MV-4-11 (cell line): Measurements from ENCODE around the gene TPRX1.
A peak's percentile ranks its signal among the peaks of the same experiment; 100 is the strongest.
"Not testable (repeated sequence)": the region's sequence is repeated elsewhere in the genome, so short reads cannot be mapped to it uniquely, and the experiment has no call there.

Experiments
- DNase-seq: peaks from one replicate; lab custom pipeline; 2025; lab: John Stamatoyannopoulos, UW

Gene TPRX1

DNA sequence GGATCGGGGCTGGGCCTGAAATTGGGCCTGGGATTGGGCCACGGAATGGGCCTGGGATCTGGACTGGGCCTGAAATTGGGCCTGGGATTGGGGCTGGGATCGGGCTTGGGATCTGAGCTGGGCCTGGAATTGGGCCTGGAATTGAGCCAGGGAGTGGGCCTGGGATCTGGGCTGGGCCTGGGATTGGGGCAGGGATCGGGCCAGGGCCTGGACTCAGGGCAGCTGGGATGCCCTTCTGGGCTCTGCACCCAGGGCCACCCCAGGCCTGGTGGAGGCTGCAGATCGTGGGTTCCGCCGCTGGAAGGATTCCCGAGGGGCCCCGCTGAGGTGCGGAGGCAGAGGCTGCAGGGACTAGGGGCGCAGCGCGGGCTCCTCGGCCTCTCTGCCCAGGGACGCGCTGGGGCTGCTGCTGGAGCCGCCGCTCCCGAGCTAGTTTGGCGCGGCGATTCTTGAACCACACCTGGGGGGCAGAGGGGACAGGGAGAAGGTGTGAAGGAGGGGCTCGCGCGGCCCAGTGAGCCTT, 1.8 kb downstream of the TPRX1 start:
- DNase-seq = no peak

DNA sequence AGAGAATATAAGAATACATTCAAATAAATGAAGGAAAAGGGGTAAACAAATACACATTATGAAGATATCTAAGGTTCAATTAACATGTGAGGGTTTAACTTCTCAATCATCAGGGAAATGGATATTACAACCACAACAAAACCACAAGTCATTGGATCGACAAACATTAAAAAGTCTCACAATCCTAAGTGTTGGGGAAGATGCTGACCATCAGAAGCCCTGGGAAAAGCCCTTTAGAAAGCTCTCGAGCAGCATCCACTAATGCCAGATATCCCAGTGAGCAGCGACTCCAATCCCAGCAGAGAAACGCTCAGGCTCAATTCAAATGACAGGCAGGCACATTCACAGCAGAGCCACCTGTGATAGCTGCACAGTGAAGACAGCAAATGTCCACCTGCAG, 3.1 kb downstream of the TPRX1 start:
- DNase-seq = no peak

DNA sequence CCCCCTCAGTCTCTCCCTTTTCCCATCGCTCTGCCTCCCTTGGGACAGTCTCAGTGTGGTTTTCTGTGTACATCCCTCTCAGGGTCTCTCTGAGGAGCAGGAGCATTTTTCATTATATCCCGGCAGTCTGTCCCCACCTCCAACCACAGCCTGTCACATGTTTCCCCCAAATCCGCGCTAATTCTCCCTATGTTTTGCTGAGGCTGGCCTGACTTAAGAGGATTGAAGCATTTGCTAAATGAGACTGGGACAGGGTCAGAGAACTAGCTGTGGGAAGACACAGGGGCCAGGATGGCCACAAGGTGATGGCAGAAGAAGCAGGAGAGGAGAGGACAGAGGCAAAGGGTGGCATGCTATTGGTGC, 5.5 kb downstream of the TPRX1 start:
- no peak for DNase-seq

DNA sequence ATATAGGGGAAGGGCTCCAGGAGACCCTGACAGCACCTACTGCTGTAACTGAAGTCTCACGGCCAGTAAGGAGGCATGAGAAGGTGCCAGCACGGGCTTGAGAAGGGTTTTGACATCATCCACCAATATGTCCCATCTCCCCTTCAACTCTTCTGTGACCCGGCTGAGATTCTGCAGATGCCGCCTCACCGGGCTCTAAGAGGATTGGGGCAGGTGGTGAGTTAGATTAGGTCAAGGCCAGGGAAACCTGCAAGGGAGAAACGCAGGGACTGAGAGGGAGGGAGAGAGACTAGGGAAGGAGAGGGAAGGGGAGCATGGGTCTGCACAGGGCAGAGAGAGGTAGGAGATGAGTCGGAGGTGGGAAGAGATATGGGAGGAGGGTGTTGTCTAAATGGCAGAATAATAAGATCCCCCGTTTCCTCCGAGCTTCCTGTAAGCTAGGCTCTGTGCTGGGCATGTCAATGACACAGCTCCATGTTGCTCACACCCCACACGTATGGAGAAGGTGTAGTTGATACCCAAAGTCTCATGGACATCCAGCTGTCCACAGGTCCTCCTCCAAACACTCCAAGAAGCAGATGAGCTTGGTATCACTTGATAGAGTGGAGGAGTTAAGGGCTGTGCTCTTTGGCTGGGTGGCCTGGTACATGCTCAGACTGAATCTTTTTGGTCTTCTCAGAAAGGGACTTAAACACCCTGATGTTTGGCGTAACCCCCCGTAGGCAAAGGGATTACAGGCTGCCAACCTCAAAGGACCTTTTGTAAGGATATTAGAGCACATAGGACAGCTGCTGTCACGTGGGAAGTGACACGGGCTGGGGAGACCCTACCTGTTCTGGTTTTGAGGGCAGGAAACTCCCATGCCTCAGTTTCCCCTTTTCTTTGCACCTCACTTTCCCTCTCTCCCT, 6.1 kb downstream of the TPRX1 start:
- DNase-seq = no peak

DNA sequence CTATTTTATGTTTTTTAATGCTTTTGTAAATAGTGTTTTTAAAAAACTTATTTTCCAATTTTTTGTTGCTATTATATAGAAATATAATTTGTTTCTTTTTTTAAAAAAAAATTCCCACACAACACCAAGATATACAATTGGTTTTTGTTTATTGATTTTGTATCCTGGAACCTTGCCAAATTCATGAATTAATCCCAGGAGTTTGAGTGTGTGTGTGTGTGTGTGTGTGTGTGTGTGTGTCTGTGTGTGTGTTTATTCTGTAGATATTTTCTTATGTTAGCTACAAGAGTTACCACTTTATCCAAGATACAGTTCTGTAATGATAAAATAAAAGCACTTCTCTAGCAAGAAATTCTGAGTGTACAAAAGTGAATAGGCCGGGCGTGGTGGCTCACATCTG, 7.6 kb downstream of the TPRX1 start:
- no peak for DNase-seq

DNA sequence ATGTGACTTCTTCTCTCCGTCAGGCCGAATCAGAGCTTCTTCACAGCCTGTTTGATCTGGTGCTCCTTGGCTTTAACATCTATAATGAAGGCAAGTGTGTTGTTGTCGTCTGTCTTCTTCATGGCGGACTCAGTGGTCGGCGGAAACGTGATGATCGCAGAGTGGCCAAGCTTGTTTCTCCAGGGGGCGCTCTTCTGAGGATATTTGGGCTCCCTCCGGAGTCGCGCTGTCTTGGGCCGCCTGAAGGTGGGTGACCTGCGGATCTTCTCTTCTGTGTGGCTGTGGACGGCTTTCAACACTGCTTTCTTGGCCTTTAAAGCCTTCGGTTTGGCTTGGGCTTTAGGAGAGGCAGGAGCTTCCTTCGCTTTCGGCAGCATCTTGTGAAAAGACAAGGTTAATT, 9.8 kb downstream of the TPRX1 start:
- DNase-seq = no peak

DNA sequence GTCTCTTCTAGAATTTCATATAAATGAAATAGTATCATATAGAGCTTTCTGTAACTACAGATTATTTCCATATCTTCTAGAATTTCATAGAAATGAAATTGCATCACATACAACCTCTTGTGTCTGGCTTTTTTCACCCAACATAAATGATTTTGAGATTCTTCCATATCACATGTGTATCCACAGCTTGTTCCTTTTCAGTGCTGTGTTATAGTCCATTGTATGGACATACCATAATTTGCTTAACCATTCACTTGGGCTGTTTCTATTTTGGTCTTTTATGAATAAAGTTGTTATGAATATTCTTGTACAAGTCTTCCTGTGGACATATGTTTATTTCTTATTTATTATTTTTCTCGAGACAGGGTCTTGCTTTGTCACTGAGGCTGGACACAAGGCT, 11.7 kb downstream of the TPRX1 start:
- DNase-seq = no peak

DNA sequence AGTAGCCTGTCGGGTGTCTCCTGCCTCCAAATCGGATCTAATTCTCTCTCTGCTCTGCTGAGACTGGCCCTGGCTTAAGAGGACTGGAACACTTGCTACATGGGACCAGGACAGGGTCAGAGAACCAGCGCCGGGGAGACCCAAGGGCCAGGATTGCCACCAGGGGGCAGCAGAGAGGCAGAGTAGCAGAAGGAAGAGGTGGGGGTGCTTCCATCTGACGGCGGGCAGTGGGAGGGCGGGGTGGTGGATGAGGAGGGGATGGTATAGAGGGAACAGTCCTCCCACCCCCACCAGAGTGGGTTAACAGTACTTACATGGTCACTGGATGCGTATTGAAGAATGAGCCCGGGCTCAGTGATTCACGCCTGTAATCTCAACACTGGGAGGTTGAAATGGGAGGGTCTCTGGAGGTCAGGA, 13.9 kb downstream of the TPRX1 start:
- peak; percentile 47 for DNase-seq

DNA sequence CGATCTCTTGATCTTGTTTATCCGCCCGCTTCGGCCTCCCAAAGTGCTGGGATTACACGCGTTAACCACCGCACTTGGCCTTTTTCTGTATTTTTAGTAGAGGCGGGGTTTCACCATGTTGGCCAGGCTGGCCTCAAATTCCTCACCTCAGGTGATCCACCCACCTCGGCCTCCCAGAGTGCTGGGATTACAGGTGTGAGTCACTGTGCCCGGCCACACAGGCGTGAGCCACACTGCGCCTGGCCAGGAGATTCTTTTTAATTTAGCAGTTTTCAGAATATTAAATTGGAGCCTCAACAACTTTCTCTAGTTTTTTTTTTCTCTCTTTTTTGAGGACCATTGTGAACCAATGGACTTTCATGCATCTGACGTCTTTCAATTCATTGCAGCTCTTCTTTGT, 14.5 kb downstream of the TPRX1 start:
- DNase-seq = not testable (repeated sequence)

DNA sequence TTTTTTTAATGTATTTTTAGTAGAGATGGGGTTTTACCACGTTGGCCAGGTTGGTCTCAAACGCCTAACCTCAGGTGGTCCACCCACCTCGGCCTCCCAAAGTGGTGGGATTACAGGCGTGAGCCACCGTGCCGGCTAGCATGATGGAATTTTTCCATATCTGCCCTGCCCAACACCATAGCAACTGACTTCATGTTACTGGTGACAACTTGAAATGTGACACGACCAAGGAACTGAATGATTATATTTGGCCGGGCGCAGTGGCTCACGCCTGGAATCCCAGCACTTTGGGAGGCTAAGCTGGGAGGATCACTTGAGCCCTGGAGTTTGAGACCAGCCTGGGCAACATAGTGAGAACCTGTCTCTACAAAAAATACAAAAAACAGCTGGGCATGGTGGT, 17.0 kb downstream of the TPRX1 start:
- DNase-seq = not testable (repeated sequence)

DNA sequence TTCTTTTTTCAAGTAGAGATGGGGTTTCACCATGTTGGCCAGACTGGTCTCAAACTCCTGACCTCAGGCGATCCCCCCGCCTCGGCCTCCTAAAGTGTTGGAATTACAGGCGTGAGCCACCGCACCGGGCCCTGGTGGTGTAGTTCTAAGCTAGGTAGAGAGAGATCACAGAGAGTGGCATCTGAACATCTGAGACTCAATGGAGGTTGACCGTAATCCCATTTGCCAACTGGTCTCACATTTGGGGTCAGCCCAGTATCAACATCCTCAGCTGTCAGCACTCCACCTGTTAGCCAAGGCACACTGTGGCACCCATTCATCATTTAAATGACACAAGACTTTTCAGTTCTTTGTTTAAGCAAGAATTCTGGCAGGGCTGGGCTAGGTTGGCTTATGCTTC, 17.8 kb downstream of the TPRX1 start:
- DNase-seq = no peak

DNA sequence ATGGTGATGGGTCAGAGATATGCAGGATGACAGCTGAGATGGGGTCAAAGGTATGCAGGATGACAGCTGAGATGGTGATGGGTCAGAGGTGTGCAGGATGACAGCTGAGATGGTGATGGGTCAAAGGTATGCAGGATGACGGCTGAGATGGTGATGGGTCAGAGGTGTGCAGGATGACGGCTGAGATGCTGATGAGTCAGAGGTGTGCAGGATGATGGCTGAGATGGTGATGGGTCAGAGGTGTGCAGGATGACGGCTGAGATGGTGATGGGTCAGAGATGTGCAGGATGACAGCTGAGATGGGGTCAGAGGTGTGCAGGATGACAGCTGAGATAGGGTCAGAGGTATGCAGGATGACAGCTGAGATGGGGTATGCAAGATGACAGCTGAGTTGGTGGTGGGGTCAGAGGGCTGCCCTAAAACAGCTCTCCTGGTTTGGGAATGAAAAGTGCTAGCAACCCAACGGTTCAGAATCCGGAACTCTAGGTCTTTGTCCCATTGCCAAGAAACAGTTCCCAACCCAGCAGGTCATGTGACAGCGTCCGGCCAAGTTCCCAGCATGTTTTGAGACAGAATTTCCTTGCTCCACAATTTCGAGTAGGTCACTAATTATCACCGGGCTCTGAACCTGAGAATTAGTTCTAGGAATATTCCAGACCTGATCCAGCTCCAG, 22.6 kb downstream of the TPRX1 start:
- no peak for DNase-seq

DNA sequence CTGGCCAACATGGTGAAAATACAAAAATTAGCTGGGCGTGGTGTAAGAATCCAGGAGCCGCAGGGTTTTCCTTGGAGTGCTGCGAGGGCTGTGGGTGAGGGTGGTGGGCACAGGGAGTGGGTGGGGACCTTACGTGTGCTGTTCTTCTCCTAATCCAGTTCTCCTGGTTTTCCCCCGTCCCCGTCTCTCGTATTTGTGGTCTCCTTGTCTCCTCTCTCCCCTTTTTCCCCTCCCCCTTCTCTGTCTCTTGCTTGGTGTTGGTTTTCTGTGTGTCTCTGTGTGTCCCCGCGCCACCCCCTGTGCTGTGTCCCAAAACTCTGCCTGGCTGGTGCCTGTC, 24.2 kb downstream of the TPRX1 start:
- no peak for DNase-seq

DNA sequence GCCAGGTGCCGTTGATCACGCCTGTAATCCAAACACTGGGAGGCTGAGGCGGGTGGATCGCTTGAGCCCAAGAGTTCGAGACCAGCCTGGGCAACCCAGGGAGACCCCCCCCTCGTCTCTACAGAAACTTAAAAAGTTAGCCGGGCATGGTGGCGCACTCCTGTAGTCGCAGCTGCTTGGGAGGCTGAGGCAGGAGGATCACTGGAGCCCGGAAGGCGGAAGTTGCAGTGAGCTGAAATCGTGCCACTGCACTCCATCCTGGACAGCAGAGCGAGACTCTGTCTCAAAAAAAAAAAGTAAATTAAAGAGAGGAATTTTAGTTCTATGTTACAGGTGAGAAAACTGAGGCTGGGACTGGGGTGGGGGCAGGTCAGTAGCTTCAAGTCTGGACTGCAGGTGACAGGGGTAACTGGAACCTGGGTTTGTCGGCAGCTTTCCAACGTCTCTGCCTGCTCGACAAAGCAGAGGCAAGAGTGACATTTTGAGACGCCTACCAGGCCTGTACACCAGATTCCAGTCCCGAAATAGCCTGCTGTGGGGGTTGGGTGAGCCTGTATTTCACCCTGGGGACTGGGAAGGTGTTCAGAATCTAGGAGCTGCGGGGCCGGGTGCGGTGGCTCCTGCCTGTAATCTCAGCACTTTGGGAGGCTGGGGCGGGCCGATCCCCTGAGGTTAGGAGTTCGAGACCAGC, 24.7 kb downstream of the TPRX1 start:
- no peak for DNase-seq

DNA sequence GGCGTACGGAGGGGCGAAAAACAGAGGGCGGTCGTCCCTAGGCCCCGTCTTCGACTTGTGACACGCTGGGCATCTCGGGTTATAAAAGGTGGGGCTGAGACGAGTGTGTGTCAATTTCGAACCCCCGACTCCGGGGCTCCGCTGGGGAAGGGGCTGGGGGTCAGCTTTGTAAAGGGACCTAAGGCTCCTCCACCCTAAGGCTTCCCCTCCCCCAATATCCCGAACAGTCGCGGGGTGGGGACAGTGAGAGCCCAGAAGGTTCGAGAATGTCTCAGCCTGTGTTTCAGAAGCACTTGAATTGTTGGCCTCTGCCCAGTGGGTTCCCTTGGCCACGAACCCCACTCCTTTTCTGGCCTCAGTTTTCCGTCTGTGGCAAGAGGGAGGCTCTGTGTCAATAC, 25.4 kb downstream of the TPRX1 start:
- DNase-seq = no peak

DNA sequence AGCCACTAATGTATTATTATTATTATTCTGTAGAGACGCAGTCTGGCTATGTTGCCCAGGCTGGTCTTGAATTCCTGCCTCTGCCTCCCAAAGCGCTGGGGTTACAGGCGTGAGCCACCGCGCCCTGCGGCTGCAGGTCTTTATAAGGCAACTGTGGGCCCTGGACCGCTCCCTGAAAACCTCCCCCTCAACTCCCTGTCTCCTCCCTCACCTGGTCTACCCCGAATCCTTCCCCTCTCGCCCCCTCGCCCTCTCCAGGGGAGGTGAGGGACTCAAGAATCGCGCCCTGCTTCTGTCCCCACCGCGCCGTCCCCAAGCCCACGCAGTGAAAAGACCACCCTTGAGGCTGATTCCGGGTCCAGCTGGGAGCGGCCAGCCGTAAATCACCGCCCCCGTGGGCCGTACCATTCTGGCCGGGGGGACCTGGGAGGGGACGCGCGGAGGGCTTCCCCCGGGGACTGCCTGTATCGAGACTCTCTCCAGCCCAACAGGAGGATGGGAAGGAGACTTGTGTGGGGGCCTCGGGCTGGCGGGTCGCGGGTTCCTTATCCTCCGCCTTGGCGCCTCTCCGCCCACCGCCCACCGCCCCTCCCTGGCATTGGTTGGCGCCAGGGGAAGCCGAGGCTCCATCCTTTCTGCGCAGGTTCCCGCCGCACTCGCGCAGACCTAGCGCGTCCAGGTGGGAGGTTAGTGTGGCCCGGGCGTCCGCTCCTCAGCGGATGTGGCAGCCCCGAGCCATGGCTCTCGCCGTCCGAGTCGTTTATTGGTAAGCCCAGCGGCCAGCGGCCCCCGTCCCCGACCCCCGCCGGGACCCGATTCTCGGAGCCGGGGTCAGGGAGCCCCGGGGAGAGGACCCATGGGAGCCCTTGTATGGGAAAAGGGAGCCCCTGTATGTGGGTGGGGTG, 26.1 kb downstream of the TPRX1 start, which contains the start of gene SELENOW:
SELENOW (plus strand) TSS at position 655 of the 905 bp plus-strand sequence; CDS start at position 738, 83 bp downstream.
- peak; percentile 34 for DNase-seq

DNA sequence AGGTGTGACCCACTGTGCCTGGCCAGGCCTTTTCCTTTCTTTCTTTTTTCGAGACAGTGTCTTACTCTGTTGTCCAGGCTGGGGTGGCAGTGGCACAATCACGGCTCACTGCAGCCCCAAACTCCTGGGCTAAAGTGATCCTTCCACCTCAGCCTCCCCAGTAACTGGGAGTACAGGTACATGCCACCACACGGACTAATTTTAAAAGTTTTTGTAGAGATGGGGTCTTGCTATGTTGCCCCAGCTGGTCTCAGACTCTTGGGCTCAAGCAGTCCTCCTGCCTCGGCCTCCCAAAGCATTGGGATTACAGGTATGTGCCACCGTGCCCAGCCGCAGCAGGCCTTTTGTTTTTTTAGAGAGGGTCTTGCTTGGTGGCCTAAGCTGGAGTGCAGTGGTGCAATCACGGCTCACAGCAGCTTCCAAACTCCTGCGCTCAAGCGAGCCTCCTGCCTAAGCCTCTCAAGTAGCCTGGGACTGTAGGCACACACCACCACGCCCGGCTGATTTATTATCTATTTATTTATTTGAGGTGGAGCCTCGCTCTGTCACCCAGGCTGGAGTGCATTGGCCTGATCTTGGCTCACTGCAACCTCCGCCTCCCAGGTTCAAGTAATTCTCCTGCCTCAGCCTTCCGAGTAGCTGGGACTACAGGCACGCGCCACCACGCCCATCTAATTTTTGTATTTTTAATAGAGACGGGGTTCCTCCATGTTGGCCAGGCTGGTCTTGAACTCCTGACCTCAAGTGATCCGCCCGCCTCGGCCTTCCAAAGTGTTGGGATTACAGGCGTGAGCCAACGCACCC, 26.9 kb downstream of the TPRX1 start:
- DNase-seq = not testable (repeated sequence)

DNA sequence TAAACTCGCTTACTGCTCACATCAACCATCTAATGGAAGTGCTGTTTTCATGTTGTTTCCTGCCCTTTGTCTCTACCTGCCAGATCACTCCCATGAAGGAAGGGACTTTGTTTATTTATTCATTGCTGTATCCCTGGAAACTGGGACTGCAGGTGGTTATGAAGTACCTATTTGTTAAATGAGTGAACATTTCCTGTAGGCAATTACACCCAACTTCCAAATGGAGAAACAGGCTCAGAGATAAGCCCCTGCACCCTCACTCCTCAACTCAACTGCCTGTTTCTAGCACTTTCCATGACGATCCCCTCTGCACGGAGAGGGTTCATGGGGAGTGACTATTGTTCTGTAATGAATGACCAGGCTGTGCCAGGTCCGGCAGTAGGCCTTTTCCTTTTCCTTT, 27.8 kb downstream of the TPRX1 start:
- DNase-seq = no peak

DNA sequence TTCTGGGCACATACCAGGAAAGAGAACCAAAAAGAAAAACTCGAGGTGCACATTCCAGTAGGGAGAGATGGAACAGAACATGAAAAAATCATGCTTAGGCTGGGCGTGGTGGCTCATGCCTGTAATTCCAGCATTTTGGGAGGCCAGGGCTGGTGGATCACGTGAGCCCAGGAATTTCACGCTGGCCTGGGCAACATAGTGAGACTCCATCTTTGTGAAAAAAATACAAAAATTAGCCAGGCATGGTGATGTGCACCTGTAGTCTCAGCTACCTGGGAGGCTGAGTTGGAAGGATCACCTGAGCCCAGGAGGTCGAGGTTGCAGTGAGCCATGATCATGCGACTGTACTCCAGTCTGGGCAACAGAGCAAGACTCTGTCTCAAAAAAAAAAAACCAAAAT, 33.1 kb downstream of the TPRX1 start:
- DNase-seq = not testable (repeated sequence)

DNA sequence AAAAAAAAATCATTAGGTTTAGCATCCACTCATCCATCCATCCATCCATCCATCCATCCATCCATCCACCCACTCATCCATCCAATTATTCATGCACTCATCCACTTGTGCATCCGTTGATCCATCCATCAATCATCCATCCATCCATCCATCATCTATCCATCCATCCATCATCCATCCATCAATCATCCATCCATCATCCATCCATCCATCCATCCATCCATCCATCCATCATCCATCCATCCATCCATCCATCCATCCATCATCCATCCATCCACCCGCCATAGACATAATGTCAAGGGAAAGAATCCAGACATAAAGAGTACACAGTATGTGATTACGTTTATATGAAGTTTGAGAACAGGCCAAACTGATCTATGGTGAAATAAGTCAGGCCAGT, 34.8 kb downstream of the TPRX1 start:
- no peak for DNase-seq

DNA sequence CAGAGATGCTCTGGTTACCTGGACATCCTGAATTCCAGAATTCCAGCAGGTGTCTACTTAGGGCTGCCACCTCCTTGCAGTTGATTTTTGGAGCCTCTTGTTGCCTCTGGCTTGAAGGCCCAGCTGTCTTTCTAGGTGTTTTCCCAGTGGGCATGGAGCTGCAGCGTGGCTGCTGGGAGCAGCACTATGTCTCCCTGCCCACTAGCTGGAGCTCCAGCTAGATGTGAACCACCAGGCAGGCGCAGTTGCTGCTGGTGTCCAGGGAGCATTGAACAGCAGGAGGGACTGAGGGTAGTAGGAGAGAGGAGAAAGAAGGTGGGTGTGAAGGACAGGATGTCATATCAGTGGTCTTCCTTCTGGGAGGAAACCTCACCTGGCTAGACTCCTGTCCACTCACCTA, 35.7 kb downstream of the TPRX1 start:
- DNase-seq = no peak
